HK-2 (cell line): ENCODE data around the gene ZNF668.
"Not testable (repeated sequence)": the region's sequence is repeated elsewhere in the genome, so short reads cannot be mapped to it uniquely, and the experiment has no call there.

Source experiments
- DNase-seq: peaks from one replicate; pipeline ENCODE4 v3.0.0-alpha.2; 2018; ENCODE audit not compliant: unreplicated experiment

ZNF668 gene

DNA sequence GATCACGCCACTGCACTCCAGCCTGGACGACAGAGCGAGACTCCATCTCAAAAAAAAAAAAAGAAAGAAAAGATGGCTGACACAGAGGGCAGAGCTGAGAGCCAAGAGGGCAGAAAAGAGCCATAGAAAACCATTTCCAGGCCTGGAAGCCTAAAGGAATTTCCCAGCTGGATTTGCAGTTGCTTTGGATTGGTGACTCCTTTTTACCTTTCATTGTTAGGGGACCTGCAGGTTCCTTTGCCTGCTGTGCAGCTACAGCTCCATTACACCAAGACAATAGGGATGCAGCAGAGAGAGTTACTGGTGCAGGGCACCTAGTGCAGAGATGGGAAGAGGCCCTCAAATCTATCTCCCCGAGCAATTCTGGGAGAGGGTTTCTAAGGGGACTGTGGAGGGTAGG, 18.4 kb downstream of the ZNF668 start:
- no peak for DNase-seq

DNA sequence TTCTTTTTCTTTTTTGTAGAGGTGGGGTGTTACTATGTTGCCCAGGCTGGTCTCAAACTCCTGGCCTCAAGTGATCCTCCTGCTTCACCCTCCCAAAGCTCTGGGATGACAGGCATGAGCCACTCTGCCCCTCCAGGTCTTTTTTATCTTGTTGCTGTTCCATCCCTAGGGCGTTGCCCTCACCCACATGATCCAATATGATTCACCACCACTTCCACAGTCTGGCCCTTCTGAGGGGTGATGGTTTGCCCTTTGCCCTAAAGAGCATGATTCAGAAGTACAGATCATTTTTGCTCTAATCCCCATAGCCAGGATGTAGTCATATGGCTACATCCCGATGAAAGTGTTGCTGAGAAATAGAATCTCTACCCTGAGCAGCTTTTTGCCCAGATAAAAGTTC, 21.9 kb downstream of the ZNF668 start:
- DNase-seq = peak; percentile 87

DNA sequence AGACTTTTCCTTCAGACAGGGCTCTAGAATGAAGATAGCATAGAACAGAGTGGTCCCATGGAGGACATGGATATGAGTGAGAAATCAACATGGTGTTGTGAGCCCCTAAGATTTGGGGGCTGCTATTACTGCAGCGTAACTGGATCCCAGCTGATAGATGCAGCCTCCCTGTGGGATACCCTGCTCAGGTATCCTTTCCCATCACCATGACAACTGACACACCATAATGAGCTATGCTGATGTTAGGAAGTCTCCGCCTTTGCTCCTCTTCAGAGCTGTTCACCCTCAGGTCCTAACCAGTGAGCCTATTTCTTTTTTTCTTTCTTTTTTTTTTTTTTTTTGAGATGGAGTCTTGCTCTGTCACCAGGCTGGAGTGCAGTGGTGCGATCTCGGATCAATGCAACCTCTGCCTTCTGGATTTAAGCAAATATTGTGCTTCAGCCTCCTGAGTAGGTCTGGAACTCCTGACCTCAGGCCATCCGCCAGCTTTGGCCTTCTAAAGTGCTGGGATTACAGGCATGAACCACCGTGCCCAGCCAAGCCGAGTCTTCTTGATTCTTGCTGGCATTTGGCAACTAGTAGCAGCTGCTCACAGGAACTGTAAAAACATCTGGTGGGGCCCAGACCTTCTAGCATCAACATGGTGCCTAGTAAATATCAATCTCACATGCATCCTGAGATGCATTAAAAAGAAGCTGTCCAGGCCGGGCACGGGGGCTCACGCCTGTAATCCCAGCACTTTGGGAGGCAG, 23.6 kb downstream of the ZNF668 start:
- no peak for DNase-seq

DNA sequence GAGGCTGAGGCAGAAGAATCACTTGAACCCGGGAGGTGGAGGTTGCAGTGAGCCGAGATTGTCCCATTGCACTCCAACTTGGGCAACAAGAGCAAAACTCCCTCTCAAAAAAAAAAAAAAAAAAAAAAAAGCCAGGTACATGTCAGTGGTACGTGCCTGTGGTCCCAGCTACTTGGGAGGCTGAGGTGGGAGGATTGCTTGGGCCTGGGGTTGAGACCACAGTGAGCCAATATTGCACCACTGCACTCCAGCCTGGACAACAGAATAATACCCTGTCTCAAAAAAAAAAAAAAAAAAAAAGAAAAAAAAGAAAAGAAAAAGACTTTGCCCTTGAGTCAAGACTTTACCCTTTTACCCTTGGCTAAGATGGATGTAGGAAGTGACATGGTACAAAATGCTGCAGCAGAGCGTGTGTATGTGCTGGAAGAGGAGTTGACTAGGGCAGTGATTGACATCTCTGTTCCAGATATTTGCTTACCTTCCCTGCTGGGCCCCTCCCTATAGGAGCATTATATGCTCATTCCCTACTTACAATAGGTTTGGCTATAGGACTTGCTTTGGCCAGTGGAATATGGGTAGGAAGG, 30.1 kb downstream of the ZNF668 start:
- DNase-seq = no peak

DNA sequence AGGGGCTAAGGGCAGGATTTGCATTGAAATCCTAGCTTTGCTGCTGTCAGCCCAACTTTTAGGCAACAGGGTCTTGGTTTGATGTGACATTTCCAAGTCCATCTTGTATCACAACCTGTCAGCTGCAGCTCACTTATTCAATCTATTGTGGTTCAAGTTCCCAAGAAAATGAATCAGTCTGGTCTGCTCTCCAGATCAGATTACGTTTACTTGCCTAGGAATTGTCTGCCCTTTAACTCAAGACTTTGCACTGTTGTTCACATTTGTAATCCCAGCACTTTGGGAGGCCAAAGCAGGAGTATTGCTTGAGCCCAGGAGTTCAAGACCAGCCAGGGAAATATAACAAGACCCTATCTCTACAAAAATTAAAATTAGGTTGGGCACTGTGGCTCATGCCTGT, 30.7 kb downstream of the ZNF668 start:
- no peak for DNase-seq

DNA sequence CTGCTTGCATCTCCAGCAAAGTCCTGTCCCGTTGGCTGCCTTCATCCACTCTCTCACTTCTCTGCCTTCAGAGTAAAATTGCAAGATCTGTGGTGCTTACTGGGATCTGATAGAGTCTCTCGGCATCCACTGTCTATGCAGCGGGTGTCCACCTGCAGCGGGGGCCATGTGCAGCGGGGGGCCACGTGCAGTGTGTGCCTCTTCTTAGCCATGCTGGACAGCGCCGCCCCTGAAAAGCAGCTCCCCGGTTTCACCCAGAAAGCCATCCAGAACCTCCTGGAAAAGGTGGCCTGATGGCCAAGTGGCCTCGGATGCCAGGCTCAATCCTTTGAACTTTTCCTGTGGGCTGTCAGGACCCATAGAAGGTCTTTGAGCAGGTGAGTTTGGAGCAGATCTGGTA, 31.2 kb downstream of the ZNF668 start:
- no peak for DNase-seq

DNA sequence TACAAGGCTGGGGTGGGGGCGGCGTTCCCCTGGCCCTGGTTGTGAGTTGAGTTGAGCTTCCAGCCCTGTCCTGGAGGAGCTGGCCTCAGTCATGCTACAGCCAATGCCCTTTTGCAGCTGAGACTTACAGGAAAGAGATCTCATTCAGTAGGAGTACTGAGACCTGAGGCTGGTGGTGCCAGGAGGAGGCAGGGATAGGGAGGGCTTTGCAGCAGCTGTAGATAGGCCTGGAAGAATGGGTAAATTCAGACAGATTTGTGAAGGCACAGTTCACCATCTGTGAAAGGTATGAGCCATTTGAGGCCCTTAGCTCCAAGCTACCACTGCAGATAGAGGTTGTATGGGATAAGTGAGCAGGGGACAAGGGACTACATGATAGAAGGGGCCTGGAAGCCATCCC, 35.0 kb downstream of the ZNF668 start:
- no peak for DNase-seq

DNA sequence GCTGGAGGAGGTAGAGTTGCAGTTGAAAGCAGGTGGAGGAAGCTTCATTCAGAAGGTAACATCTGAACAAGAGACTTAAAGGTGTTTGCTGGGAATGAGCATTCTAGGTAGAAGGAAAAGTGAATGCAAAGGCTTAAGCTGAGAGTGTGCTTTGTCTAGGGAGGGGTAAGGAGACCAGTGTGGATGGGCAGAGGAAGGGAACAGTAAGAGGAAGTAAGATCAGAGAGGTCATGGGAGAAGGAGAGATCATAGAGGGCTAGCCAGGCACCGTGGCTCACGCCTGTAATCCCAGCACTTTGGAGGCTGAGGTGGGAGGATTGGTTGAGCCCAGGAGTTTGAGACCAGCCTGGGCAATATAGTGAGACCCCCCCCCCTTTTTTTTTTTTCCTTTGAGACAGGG, 37.3 kb downstream of the ZNF668 start:
- DNase-seq = no peak

DNA sequence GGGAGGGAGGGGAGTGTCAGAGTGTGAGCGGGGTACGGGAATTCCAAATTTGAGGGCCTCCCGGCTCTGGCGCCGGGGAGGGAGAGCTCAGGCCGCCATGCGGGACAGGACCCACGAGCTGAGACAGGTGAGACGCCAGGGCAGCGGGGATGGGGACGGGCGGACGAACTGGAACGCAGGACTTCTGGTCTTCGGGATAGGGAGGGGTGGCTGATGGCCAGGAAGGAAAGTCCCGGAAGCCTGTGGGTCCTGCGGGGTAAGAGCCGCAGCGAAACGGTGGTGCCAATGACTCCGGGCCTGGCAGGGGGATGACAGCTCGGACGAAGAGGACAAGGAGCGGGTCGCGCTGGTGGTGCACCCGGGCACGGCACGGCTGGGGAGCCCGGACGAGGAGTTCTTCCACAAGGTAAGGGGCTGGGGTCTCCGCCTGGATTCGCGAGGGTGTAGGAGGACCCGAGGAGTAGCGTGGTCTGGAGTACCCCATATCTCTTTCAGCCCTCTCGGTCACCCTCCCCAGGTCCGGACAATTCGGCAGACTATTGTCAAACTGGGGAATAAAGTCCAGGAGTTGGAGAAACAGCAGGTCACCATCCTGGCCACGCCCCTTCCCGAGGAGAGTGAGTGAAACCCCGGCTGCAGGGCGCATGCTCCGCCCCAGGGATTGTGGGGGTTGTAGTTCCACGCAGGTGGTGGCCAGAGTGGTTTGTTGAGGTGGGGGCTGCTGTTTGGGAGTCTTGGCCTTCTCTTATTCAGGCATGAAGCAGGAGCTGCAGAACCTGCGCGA, 40.1 kb downstream of the ZNF668 start:
- peak; percentile 85 for DNase-seq

DNA sequence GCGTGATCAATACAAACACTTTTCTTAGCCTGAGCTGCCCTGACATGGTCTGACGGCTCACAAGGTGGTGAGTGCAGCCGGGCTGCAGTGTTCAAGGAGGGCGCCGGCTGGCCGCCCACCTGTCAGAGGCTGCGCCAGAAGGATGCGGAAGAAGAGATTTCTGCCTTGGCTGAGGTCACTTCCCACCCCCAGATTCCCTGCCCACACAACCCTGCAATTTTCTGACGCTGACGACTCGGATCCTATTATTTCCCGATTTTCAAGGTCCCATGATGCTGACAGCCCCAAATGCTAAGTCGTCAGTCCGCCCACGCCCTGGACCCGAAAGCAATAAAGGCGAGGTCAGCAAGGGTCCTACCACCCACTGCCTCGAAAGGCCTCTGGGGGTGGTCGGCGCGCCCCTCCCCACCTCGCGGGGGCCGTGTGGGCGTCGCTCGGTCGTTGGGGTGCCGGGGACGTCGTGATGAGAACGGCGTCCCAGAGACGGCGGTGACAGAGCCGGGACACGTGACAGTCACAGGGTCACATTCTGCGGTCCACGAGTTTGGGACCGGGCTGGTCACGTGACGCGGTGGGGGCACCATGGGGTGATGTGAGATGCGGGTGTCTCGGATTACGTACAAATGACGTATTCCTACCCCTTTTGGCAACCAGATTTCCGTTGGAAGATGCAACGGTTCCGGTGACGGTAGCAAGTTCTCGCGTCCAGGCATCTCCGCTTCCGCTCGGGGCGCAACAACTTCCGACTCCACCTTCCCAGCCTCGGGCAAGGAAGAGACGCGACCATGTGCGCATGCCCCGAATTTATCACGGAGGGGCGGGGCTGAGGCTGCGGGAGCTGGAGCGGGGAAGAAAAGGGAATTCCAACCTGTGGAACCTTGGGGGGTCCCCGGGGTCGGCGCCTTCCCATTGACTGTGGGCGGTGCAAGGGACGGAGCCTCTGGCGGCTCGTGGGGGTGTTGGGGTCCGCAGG, 41.0 kb downstream of the ZNF668 start, which contains the start of gene STX4:
STX4 (plus strand) TSS at position 823 of the 973 bp plus-strand sequence. CDS start 248 bp downstream, outside the sequence.
- peak; percentile 98 for DNase-seq

DNA sequence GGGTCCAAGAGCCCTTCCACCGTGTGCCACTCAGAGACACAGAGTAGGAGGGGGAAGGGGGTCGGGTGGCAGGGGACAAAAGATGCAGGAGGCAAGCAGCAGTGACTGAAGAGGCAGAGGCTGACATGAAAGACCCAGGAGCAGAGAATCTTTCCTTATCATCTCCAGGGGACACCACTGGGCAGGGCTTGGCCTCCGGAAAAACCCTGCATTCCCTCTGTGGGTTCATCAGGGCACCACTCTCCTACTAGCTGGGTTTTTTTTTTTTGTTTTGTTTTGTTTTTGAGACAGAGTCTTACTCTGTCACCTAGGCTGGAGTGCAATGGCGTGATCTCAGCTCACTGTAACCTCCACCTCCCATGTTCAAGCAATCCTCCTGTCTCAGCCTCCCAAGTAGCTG, 42.8 kb downstream of the ZNF668 start:
- no peak for DNase-seq

DNA sequence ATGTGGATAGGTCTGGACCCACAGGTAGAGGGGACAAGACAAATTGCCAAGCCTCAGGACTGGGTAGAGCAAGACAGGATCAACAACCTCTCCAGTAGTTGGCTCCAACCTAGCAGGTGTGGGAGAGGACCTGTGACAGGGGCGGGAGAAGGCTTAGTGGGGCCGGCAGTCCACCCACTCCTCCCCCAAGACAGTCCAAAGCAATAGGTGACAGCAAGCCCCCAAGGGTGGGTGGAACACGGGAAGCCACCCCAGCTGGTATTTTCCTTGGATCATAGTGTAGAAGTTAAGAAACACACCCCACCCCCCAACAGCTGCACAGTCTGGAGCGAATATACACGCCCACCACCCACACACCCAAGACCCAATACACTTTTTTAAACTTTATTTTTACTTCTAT, 44.8 kb downstream of the ZNF668 start:
- no peak for DNase-seq

DNA sequence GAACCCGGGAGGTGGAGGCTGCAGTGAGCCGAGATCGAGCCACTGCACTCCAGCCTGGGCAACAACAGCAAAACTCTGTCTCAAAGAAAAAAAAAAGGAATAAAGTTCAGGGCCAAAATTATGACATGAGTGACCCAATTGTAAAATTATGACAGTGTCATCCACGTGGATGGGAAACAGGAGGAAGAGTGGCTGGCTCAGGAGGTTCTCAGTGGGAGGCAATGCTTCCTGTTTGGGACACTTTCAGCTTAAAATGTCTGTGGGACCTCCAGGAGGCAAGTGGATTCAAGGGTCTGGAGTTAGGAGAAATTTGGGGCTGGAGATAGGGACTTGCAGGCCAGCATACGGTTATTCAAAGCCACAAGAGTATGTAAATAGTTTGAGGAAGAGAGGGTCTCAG, 48.7 kb downstream of the ZNF668 start:
- no peak for DNase-seq

DNA sequence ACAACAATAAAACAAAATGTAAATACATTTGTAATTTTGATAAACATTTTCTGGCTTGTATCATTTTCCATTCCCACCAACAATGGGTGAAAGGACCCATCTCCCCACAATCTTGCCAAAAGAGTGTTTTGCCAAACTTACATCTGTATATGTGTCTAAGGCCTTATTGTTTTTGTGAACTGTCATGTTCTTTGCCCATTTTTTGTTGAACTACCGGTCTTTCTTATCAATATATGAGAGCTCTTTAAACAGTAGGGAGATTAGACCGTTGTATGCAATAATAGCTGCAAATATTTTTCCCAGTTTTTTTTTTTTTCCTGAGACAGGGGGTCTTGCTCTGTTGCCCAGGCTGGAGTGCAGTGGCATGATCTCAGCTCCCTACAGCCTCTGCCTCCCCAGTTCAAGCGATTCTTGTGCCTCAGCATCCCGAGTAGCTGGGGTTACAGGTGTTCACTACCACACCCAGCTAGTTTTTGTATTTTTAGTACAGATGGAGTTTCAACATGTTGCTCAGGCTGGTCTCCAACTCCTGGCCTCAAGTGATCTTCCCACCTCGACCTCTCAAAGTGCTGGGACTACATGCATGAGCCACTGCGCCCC, 50.3 kb downstream of the ZNF668 start:
- DNase-seq = no peak

DNA sequence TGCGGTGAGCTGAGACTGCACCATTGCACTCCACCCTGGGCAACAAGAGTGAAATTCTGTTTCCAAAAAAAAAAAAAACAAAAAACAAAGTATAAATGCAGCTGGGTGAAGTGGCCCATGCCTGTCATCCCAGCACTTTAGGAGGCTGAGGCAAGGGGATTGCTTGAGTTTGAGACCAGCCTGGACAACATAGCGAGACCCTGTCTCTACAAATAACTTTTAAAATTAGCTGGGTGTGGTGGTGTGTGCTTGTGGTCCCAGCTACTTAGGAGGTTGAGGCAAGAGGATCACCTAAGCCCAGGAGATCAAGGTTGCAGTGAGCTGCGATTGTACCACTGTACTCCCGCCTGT, 50.8 kb downstream of the ZNF668 start:
- DNase-seq = no peak

DNA sequence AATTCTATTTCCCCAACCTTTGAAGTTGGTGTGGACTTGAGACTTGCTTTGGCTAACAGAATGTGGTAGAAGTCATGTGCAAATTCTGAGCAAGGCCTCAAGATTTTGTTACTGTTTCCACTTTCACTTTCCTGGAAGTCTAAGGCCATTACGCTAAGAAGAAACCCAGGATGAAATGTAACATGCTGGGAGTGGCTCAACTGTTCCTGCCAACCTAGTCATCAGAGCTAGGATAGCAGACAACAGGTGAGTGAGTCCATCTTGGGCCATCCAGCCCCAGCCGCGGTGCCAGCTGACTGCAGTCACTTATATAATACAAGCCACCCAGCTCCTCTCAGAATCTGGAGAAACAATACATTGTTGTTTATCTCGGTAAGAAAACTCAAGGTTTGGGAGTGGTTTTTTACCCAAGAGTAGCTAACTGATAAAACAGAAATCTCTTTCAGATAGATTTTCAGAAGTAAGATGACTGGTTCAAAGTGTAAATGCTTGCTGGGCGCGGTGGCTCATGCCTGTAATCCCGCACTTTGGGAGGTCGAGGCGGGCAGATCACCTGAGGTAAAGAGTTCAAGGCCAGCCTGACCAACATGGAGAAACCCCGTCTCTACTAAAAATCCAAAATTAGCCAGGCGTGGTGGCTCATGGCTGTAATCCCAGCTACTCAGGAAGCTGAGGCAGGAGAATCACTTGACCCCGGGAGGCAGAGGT, 51.3 kb downstream of the ZNF668 start:
- no peak for DNase-seq

DNA sequence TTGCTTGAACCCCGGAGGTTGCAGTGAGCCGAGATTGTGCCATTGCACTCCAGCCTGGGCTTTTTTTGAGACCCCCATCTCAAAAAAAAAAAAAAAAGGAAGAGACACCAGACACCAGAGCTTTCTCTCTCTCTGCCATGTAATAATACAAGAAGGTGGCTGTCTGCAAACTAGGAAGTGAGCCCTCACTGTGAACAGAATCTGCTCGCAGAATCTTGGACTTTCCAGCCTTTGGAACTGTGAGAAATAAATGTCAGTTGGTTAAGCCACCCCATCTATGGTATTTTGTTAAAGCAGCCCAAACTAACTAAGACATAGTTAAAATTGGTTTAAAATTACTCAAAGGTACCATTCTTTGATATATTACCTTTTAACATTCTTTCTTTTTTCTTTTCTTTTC, 53.5 kb downstream of the ZNF668 start:
- DNase-seq = no peak

DNA sequence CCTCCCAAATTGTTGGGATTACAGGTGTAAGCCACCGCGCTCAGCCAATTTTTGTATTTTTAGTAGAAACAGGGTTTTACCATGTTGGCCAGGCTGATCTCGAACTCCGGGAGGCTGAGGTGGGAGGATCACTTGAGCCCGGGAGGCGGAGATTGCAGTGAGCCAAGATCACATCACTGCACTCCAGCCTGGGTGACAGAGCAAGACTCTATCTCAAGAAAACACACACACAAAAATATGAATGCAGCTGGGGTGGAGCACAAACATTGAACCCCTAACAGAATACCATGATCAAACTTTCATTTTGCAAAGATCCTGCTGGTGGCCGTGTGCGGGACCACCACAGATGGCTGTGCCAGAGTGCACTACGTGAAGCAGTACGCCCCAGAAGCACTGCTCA, 56.3 kb downstream of the ZNF668 start:
- DNase-seq = not testable (repeated sequence)

DNA sequence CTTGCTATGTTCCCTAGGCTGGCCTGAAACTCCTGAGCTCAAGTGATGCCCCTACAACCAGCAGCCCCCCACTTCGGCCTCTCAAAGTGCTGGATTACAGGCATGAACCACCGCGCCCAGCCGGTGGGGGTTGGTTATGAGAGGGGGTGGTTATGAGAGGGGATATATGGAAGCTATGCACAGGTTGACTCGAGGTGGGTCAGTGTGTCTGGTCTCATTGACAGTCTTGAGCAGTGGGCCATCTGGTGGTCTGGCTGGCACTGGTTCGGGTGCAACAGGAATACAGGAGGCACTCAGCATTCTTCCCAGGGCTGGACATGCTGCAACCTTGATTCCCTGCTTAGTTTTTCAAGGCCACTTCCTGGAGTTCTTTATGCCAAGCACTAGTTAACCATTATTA, 58.0 kb downstream of the ZNF668 start:
- peak; percentile 46 for DNase-seq

DNA sequence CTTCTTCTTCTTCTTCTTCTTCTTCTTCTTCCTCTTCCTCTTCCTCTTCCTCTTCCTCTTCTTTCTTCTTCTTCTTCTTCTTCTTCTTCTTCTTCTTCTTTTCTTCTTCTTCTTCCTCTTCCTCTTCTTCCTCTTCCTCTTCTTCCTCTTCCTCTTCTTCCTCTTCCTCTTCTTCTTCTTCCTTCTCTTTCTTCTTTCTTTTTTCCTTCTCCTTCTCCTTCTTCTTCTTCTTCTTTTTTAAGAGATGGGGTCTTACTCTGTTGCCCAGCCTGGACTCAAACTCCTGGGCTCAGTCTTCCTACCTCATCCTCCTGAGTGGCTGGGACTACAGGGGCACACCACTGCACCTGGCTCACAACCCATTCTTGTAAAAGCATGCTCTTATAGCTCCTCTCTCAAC, 60.7 kb downstream of the ZNF668 start:
- not testable (repeated sequence) for DNase-seq

DNA sequence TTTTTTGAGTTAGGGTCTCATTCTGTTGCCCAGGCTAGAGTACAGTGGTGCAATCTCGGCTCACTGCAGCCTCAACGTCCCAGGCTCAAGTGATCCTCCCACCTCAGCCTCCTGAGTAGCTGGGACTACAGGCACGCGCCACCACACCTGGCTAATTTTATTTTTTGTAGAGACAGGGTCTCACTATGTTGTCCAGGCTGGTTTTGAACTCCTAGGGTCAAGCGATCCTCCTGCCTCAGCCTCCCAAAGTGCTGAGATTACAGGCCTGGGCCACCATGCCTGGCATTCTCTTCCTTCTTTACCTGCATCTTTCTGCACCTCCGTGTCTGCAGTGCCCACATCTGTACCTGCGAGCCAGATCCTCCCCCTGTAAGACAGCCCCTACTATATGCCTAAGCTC, 62.2 kb downstream of the ZNF668 start:
- DNase-seq = not testable (repeated sequence)
